GM10266 (cell line): ENCODE results near the gene NDUFB2.
A peak's percentile ranks its signal among the peaks of the same experiment; 100 is the strongest.
"Not testable (repeated sequence)": the region's sequence is repeated elsewhere in the genome, so short reads cannot be mapped to it uniquely, and the experiment has no call there.

ENCODE experiments used
- DNase-seq: peaks from one replicate; pipeline ENCODE4 v3.0.0; 2012; ENCODE audit errors: extremely low spot score
- CTCF ChIP-seq: IDR thresholded peaks from 2 replicates; pipeline ENCODE4 v1.5.1; 2012; ENCODE audit warnings: mild to moderate bottlenecking, low read depth; ENCODE audit not compliant: control insufficient read depth, insufficient read depth; ENCODE audit errors: missing control alignments

Gene NDUFB2

GRCh38 chr7:140695381-140695780 is 1.1 kb upstream of the NDUFB2 start:
- DNase-seq: no peak
- TF ChIP-seq CTCF: no peak

GRCh38 chr7:140696024-140696679 is 356 bp upstream of the NDUFB2 start:
- TF ChIP-seq CTCF: no peak

GRCh38 chr7:140697447-140698143 is 1.1 kb downstream of the NDUFB2 start:
- no peak for TF ChIP-seq CTCF
- no peak for DNase-seq

More at GRCh38 chr7:140696024-140696679, 356 bp upstream of the NDUFB2 start:
- peak; percentile 92 for DNase-seq

- no peak for TF ChIP-seq CTCF
- no peak for DNase-seq
Measured at GRCh38 chr7:140698477-140698876, 2.0 kb downstream of the NDUFB2 start.

- DNase-seq: no peak
- no peak for TF ChIP-seq CTCF
Measured at GRCh38 chr7:140702774-140703173, 6.3 kb downstream of the NDUFB2 start.

GRCh38 chr7:140704205-140704604 is 7.7 kb downstream of the NDUFB2 start:
- no peak for TF ChIP-seq CTCF
- no peak for DNase-seq

- TF ChIP-seq CTCF: no peak
- no peak for DNase-seq
Measured at GRCh38 chr7:140707132-140707531, 10.6 kb downstream of the NDUFB2 start.

- DNase-seq: not testable (repeated sequence)
Measured at GRCh38 chr7:140708764-140709163, 12.3 kb downstream of the NDUFB2 start.

- not testable (repeated sequence) for DNase-seq
Measured at GRCh38 chr7:140712392-140712791, 15.9 kb downstream of the NDUFB2 start.
